IMR-90 (cell line): ENCODE data around the gene LIMS3. TPM values are rescaled to one million over a fixed set of nuclear protein-coding genes. Genes with fewer than 3 reads are reported as not detected.
"Not testable (repeated sequence)": the region's sequence is repeated elsewhere in the genome, so short reads cannot be mapped to it uniquely, and the experiment has no call there.

ENCODE experiments used
- ATAC-seq: fragments of 200-7000 bp; cut with Tn5 transposase; 2 replicates; pipeline ENCODE4 v1.9.1; 2020; ENCODE audit warnings: low read depth, mild to moderate bottlenecking, moderate library complexity
- BruUV-seq: library from RNA; stranded (reverse); fragments of 400-500 nt; replicated peaks from 2 replicates; lab custom pipeline; 2021; lab: Mats Ljungman, UMichigan
- CTCF ChIA-PET: fragments of 300-600 bp; formaldehyde crosslinking; extraction: SDS; loops from one replicate; lab custom pipeline; 2021; ENCODE audit warnings: antibody characterized with exemption; lab: Yijun Ruan, JAX
- POLR2A ChIA-PET: fragments of 300-600 bp; sonication (Branson Sonifier 250); formaldehyde crosslinking; loops from one replicate; lab custom pipeline; 2022; ENCODE audit warnings: antibody characterized with exemption; ENCODE audit not compliant: unreplicated experiment; lab: Charles Lee
- DNase-seq: peaks from one replicate; pipeline ENCODE4 v3.0.0; 2013
- H2AFZ ChIP-seq: replicated peaks from 2 replicates; pipeline ENCODE3; 2013; ENCODE audit warnings: low read length, mild to moderate bottlenecking; ENCODE audit not compliant: poor library complexity
- H2AK5ac ChIP-seq: 2 replicates; pipeline ENCODE4 v1.6.1; 2013; ENCODE audit warnings: low read depth, low read length, inconsistent platforms
- H2AK9ac ChIP-seq: replicated peaks from 2 replicates; pipeline ENCODE3; 2013; ENCODE audit warnings: mild to moderate bottlenecking, low read depth, low read length, moderate library complexity; ENCODE audit not compliant: poor library complexity
- H2BK120ac ChIP-seq: 2 replicates; pipeline ENCODE4 v1.6.1; 2013; ENCODE audit warnings: low read depth, low read length, inconsistent platforms
- H2BK15ac ChIP-seq: 3 replicates; pipeline ENCODE4 v1.6.1; 2013; ENCODE audit warnings: low read depth, low read length, inconsistent platforms
- H2BK20ac ChIP-seq: 2 replicates; pipeline ENCODE4 v1.6.1; 2013; ENCODE audit warnings: low read depth, mild to moderate bottlenecking, inconsistent platforms, low read length, moderate library complexity
- H2BK5ac ChIP-seq: 2 replicates; pipeline ENCODE4 v1.6.1; 2013; ENCODE audit warnings: mild to moderate bottlenecking, low read depth, low read length, inconsistent platforms; ENCODE audit not compliant: poor library complexity, severe bottlenecking
- H3K14ac ChIP-seq: replicated peaks from 2 replicates; pipeline ENCODE4 v1.6.1; 2013; ENCODE audit warnings: low read depth, low read length, inconsistent platforms
- H3K18ac ChIP-seq: 2 replicates; pipeline ENCODE4 v1.6.1; 2013; ENCODE audit warnings: low read depth, low read length, control low read depth
- H3K23ac ChIP-seq: 2 replicates; pipeline ENCODE4 v1.6.1; 2013; ENCODE audit warnings: low read depth, low read length, inconsistent platforms
- H3K27ac ChIP-seq: 2 replicates; pipeline ENCODE4 v1.5.1; 2013; ENCODE audit warnings: mild to moderate bottlenecking, control low read depth, low read length; ENCODE audit not compliant: insufficient read depth
- H3K27me3 ChIP-seq: 2 replicates; pipeline ENCODE4 v1.6.1; 2013; ENCODE audit warnings: low read length; ENCODE audit not compliant: control insufficient read depth, insufficient read depth
- H3K36me3 ChIP-seq: 2 replicates; pipeline ENCODE4 v1.6.1; 2013; ENCODE audit warnings: low read length, mixed read lengths; ENCODE audit not compliant: control insufficient read depth, insufficient read depth
- H3K4ac ChIP-seq: 2 replicates; pipeline ENCODE4 v1.6.1; 2013; ENCODE audit warnings: low read depth, low read length, inconsistent platforms
- H3K4me1 ChIP-seq: 2 replicates; pipeline ENCODE4 v1.6.1; 2013; ENCODE audit warnings: low read length, mixed read lengths; ENCODE audit not compliant: control insufficient read depth, insufficient read depth
- H3K4me2 ChIP-seq: 2 replicates; pipeline ENCODE4 v1.6.1; 2013; ENCODE audit warnings: low read depth, mild to moderate bottlenecking, control low read depth, low read length, moderate library complexity
- H3K4me3 ChIP-seq: 2 replicates; pipeline ENCODE4 v1.5.1; 2013; ENCODE audit warnings: low read depth, mild to moderate bottlenecking, control low read depth, low read length, moderate library complexity; ENCODE audit not compliant: insufficient read depth
- H3K56ac ChIP-seq: 2 replicates; pipeline ENCODE4 v1.6.1; 2013; ENCODE audit warnings: low read length, inconsistent platforms; ENCODE audit not compliant: insufficient read depth; ENCODE audit errors: extremely low read depth
- H3K79me1 ChIP-seq, 2 experiments: 2 replicates each; pipeline ENCODE4 v1.6.1; 2013; ENCODE audit warnings: low read length in 2 of 2, inconsistent platforms in 1 of 2, low read depth in 1 of 2
- H3K9ac ChIP-seq: 2 replicates; pipeline ENCODE4 v1.6.1; 2013; ENCODE audit warnings: low read depth, low read length, control low read depth
- H3K9me1 ChIP-seq: 2 replicates; pipeline ENCODE4 v1.6.1; 2013; ENCODE audit warnings: low read length, inconsistent platforms; ENCODE audit not compliant: insufficient read depth
- H3K9me3 ChIP-seq: 2 replicates; pipeline ENCODE4 v1.6.1; 2013; ENCODE audit warnings: low read length; ENCODE audit not compliant: control insufficient read depth, insufficient read depth
- H4K20me1 ChIP-seq: 2 replicates; pipeline ENCODE4 v1.6.1; 2013; ENCODE audit warnings: low read length, inconsistent platforms; ENCODE audit not compliant: insufficient read depth
- H4K5ac ChIP-seq: 2 replicates; pipeline ENCODE4 v1.6.1; 2013; ENCODE audit warnings: mild to moderate bottlenecking, low read depth, low read length, control low read depth
- H4K8ac ChIP-seq, 2 experiments: 2 replicates each; pipeline ENCODE4 v1.6.1; 2013; ENCODE audit warnings: low read depth in 2 of 2, low read length in 2 of 2, control low read depth in 1 of 2, inconsistent platforms in 1 of 2
- H4K91ac ChIP-seq: 2 replicates; pipeline ENCODE4 v1.6.1; 2013; ENCODE audit warnings: low read depth, low read length, inconsistent platforms; ENCODE audit not compliant: insufficient read depth
- WGBS, 2 experiments: methylation state at CpG; one replicate each; pipeline versions ENCODE4 v1.1.5 to v1.1.7; 2013; ENCODE audit warnings: missing lambda C conversion rate in 2 of 2; ENCODE audit not compliant: insufficient read length in 1 of 2; ENCODE audit errors: extremely low coverage in 2 of 2; 5-methylcytosine and 5-hydroxymethylcytosine counted together
- dilution Hi-C: fragments of 300-500 bp; cut with HindIII; formaldehyde crosslinking; loops from one replicate; pipeline ENCODE4 v1.14.3; 2018; ENCODE audit warnings: low sequenced_read_pairs; ENCODE audit not compliant: unreplicated experiment
- in situ Hi-C: fragments of 300-500 bp; cut with MboI; formaldehyde crosslinking; loops from 3 replicates; pipeline ENCODE4 v1.14.3; 2019; ENCODE audit warnings: low sequenced_read_pairs, inconsistent platforms, mixed read lengths
- intact Hi-C: fragments of 100-400 bp; cut with micrococcal nuclease; formaldehyde crosslinking; loops from 2 replicates; pipeline ENCODE4 v1.10.0; 2022
- polyA plus RNA-seq, 3 experiments: library from polyadenylated mRNA; depleted of rRNA; stranded (reverse); fragments of >200 nt; gene quantifications; 2 replicates each; pipeline ENCODE4 v1.2.3, GENCODE V29; 2012; ENCODE audit warnings: low replicate concordance in 1 of 3
- total RNA-seq: library from RNA; depleted of rRNA; stranded (reverse); fragments of >200 nt; gene quantifications from 2 replicates; pipeline ENCODE4 v1.2.3, GENCODE V29; 2012

LIMS3 gene
- total and polyA plus RNA-seq, 2 of the 4 experiments (the other 2 are of a cell fraction), result 0.44 to 12.7 TPM

DNA sequence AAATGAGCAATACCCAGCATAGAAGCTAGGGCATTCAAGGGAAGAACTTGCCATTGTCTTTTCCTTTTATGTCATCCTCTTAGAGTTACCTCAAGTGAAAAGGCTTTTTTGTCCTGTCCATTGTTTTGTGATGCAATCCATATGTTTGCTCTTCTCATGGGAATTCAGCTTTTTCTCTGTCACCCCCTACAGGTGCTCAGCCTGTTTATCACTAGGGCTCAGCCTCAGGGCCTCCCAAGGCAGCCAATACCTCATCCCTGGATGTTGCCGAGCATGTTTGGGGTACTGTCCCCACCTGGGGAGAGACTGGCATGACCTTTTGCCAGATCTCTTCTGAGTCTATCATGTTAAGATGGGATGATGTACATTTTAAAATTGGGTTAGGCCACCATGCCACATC, 65.5 kb downstream of the LIMS3 start:
- CTCF ChIA-PET, H2AK9ac ChIP-seq, H3K4me2 ChIP-seq, H3K9ac ChIP-seq, DNase-seq, H2BK15ac ChIP-seq, H3K27ac ChIP-seq, dilution Hi-C loops, H2BK5ac ChIP-seq, H3K56ac ChIP-seq, H2AFZ ChIP-seq, H3K9me3 ChIP-seq, H3K4ac ChIP-seq, H4K5ac ChIP-seq, BruUV-seq, H3K18ac ChIP-seq, H4K20me1 ChIP-seq, H3K9me1 ChIP-seq, H3K4me1 ChIP-seq, H3K79me1 ChIP-seq, intact Hi-C loops, H4K8ac ChIP-seq, H3K36me3 ChIP-seq, H3K23ac ChIP-seq, H3K27me3 ChIP-seq, ATAC-seq, H2BK120ac ChIP-seq, in situ Hi-C loops, H3K14ac ChIP-seq, H4K91ac ChIP-seq, POLR2A ChIA-PET, H2AK5ac ChIP-seq, H3K4me3 ChIP-seq, H2BK20ac ChIP-seq: not testable (repeated sequence)
- no CpG with 5 or more reads among the region's 1 CpG for WGBS, 2 experiments

DNA sequence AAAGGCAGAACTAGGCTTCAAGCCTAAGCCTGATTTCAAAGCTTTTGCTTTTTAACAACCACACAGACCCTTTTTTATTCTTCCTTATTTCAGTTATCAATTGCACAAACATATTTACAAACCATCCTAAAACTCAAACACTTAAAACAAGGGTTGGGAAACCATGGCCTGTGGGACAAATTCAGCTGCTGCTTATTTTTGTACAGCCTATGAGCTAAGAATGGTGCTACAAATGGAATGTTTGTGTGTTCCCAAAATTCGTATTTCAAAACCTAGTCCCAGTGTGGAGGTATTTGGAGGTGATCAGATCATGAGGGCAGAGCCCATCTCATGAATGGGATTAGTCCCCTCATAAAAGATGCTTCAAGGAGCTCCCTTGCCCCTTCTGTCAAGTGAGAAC, 67.0 kb downstream of the LIMS3 start:
- CTCF ChIA-PET, BruUV-seq: not testable (repeated sequence)

More for the DNA sequence above, 67.0 kb downstream of the LIMS3 start:
- H3K4me1 ChIP-seq, dilution Hi-C loops, H3K9me3 ChIP-seq, H2BK20ac ChIP-seq, intact Hi-C loops, H4K20me1 ChIP-seq, H4K91ac ChIP-seq, H3K4ac ChIP-seq, H3K9ac ChIP-seq, H2BK15ac ChIP-seq, H3K9me1 ChIP-seq, H3K27me3 ChIP-seq, H2AK5ac ChIP-seq, H4K8ac ChIP-seq, ATAC-seq, in situ Hi-C loops, H2AK9ac ChIP-seq, H2AFZ ChIP-seq, DNase-seq, H3K36me3 ChIP-seq, H2BK120ac ChIP-seq, H3K27ac ChIP-seq, H3K4me3 ChIP-seq, H3K56ac ChIP-seq, H3K23ac ChIP-seq, H3K18ac ChIP-seq, H2BK5ac ChIP-seq, H3K14ac ChIP-seq, POLR2A ChIA-PET, H4K5ac ChIP-seq, H3K79me1 ChIP-seq, H3K4me2 ChIP-seq: not testable (repeated sequence)
- no CpG with 5 or more reads among the region's 1 CpG for WGBS, 2 experiments
